ENCODE results near the gene ALLC. TPM values are rescaled to one million over a fixed set of nuclear protein-coding genes. Genes with fewer than 3 reads are reported as not detected.

The ALLC gene
- total and polyA plus RNA-seq, 2 experiments from 2014 or later, result not detected

- Mint-ChIP-seq H3K27ac (no peak overlapping the region), H3K27me3 (ENCODE audit: insufficient read depth, low read depth, poor library complexity) (peaks cover 6% of the 10 kb centered on the region), H3K36me3 (ENCODE audit: low read depth) (no peaks in the 10 kb centered on the region), H3K9me3 (no peaks in the 10 kb centered on the region; the same call in 2 of the 3 replicates), H3K4me1 (peaks cover 9% of the 10 kb centered on the region; the same call in 2 of the 3 replicates), H3K4me3 (no peak overlapping the region)
- Histone ChIP-seq H3K4me1 (ENCODE audit: insufficient read depth) (no peaks in the 10 kb centered on the region), H2AFZ (no peak overlapping the region), H3K79me2 (replicated peaks; ENCODE audit: insufficient read depth) (no peaks in the 10 kb centered on the region), H3K27ac (ENCODE audit: low read depth) (no peak overlapping the region), H3F3A (replicated peaks; ENCODE audit: low read depth) (0 out of 2 replicates have a peak, but pooled peaks cover 4% of the 10 kb centered on the region), H3K27me3 (ENCODE audit: insufficient read depth) (no peaks in the 10 kb centered on the region), H3K36me3 (ENCODE audit: insufficient read depth) (no peaks in the 10 kb centered on the region), H4K20me1 (replicated peaks; ENCODE audit: insufficient read depth) (no peaks in the 10 kb centered on the region), H3K4me2 (no peak overlapping the region), H3K9me2 (ENCODE audit: insufficient read depth) (0 out of 2 replicates have a peak, but pooled peaks cover 2% of the 10 kb centered on the region), H3K4me3 (no peak overlapping the region)
- no peak for ATAC-seq
- no peak for DNase-seq (ENCODE audit: low spot score)
- TF ChIP-seq ETS1 (IDR thresholded peaks at IDR 0.05) (no peak), ZNF114 (CRISPR knock-in tag; IDR thresholded peaks at IDR 0.05) (no peak), ZNF462 (CRISPR knock-in tag; IDR thresholded peaks at IDR 0.05) (no peak), NANOG (IDR thresholded peaks at IDR 0.05; ENCODE audit: borderline replicate concordance) (no peak), ZNF331 (CRISPR knock-in tag; IDR thresholded peaks at IDR 0.05; ENCODE audit: low read depth) (no peak), STAT1 (IDR thresholded peaks at IDR 0.05; ENCODE audit: unreplicated experiment) (no peak), POLR2AphosphoS5 (IDR thresholded peaks at IDR 0.05; ENCODE audit: low read depth) (no peak), CTCF (conservative IDR thresholded peaks at IDR 0.05; ENCODE audit: low read depth in 2 of 2) (no peak), CREB1 (CRISPR knock-in tag; IDR thresholded peaks at IDR 0.05; ENCODE audit: low read depth) (no peak), REST (IDR thresholded peaks at IDR 0.05; ENCODE audit: unreplicated experiment) (no peak), EZH2phosphoT487 (IDR thresholded peaks at IDR 0.05; ENCODE audit: unreplicated experiment) (no peak), EZH2 (IDR thresholded peaks at IDR 0.05; ENCODE audit: low read depth, unreplicated experiment) (no peak), JUNB (IDR thresholded peaks at IDR 0.05; ENCODE audit: unreplicated experiment) (no peak)
These were observed 31.7 kb upstream of the ALLC start for GRCh38 chr2:3626118-3626811.

Data from GM23338 (cell line).